HG02623 (cell line): ENCODE results near the gene MAGI3.
"Not testable (repeated sequence)": the region's sequence is repeated elsewhere in the genome, so short reads cannot be mapped to it uniquely, and the experiment has no call there.

Experiments
- ATAC-seq: cut with Tn5 transposase; IDR thresholded peaks from one replicate; pipeline ENCODE4 v1.9.1; 2021; ENCODE audit warnings: moderate library complexity; ENCODE audit not compliant: unreplicated experiment

The MAGI3 gene

DNA sequence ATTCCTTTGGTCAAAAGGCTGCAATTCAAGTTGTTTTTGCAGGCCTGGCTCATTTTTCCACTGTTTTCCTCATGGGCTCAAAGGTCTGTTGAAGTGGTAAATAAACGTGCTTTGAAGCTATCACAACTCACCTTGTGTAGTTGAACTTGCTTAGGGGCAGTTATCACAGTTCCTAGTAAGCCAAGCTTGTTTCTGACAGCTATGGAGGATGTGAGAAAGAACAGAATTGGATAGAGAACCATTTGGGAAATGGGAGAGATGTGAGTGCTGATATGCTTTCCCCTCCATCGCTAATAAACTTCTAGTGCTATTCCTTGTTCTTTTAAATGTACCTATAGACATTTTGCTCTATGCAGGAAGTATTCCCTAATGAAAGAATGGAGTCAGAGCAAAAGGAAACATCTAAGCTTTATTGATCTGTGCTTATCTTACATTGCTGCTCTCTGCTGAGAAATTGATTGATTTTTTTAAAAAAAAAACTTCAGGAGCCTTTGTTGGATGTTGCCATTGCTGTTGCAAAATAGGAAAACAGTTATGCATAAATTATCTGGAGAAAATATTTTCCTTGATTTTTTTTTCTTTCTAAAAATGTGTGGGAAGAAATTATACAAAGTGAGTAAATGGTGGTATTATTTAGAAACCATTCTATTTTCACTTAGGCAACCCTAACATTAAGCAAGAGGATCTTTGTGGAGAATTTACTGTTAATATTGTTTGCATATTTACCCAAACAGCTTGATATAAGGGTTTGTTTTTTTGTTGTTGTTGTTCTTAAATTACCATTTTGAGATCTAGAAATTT lies 118.2 kb downstream of the MAGI3 start:
- no peak for ATAC-seq

DNA sequence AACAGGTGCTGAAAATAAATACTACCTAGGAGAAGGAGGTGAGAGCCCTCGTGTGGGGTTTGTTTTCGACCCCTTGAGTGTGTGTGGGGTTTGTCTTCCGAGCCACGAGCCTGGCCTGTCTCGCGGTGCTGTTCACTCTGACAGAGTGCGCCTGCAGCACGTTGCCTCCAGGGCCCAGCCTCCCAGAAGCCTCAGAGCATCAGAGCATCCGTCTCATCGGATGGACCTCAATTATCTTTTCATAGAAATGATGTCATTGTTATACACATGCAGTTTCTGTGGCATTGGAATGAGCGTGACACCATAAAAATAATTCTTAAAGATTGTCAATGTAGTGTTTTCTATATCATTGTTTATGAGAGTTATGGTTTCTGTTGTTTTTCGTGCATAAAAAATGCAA lies 119.5 kb downstream of the MAGI3 start:
- ATAC-seq, result not testable (repeated sequence)

- ATAC-seq, result no peak
Observed at GRCh38 chr1:113511269-113511668, 121.0 kb downstream of the MAGI3 start.

- no peak for ATAC-seq
Observed at GRCh38 chr1:113515498-113515897, 125.2 kb downstream of the MAGI3 start.

DNA sequence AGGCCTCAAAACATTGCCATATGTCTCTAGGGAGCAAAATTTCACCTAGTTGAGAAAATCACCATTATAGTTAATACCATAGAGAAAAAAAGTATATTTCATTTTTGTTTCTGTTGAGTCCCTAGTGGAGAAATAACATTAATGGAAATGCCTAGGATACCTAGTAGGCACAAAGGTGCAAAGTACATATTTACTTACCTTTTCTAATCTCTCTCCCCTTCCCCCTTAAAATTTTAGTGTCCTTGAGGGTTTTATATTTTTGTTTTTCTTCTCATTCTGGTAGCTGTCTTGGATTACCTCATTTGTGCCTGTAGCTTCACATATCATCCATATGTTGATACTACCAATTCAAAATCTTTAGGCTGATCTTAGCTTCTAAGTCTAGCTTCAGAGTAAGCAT lies 127.0 kb downstream of the MAGI3 start:
- no peak for ATAC-seq

GRCh38 chr1:113517983-113518382 lies 127.7 kb downstream of the MAGI3 start:
- ATAC-seq, result no peak

DNA sequence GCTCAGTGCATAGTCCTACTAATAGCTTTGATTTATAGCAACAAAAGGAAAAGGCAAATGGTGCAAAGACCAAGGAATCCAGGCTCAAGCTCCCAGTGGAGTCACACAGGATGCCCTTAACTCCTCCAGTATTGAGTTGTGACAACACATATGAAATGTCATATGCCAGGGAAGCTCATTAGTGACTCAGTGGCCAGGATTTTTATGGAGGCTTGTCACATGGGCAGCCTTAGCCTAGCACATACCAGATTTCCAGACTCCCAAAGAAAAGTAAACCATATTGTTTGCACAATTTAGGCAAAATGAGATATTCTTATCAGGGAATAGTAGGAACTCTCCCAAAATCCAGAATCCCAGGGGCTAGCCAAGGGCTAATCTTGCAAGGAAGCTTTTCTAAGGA lies 129.2 kb downstream of the MAGI3 start:
- no peak for ATAC-seq

DNA sequence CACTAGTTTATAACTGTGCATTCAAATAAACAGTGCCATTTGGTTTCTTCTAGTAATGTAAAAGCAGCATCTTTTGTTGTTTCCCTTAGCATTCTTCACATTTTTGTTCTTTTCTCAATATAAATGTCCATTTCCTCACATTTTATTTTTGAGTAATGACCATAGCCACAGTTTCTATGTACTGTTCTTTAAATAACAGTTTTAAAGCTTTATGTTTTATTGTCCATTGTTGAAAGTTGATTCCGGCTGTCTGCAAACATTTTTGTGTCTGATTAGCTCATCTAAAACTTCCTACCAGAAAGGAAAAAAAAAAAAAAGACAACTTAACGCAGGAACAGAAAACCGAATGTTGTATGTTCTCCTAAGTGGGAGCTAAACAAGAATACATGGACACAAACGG lies 139.7 kb downstream of the MAGI3 start:
- no peak for ATAC-seq

DNA sequence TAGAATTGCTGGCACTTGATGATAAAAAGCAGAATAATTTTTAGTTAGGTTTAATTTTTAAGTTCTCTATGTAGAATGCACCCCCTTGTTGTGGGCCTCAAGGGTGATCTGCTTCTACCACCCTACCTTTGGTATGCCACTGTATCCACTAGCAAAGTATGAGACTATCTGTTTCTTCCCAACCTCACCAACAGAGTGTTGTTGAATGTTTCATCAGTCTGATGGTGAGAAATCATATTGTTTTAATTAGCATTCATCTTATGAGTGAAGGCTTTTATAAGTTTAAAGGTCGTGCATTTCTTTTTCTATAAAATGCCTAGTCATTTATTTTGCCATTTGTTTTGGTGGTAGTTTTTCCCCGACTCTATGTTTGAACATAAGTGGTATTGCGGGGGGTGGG lies 141.0 kb downstream of the MAGI3 start:
- no peak for ATAC-seq

- ATAC-seq, result no peak
Observed at GRCh38 chr1:113533061-113533460, 142.7 kb downstream of the MAGI3 start.

DNA sequence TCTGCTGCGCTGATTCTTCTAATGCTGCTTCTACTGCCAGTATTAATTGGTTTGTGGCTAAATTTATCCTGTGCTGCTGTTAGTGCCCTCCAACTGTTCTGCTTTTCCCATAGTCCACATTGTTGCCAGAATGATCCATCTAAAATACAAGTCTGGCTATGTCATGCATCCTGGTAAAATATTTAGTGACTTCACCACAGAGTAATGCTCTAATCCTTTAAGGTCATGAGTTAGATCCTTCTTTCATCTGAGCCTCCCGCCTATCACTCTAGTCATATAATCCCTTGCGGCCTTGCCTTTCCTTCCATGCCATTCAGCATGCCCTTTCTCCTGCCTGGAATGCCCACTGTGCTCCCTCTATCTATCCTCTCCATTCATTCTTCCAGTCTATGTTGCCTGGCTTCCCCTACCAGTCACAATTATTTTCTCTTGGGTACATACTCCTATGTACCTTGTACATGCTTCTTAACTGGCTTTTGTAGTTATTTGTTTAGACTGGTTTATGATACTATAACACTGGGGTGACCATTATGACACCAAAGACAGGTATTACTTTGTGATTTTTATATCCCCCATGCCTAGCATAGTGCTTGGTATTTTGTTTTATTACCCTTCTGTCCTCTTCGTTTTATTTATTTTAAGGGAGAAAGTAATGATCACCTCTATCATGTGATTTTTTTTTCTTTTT lies 144.0 kb downstream of the MAGI3 start:
- no peak for ATAC-seq

GRCh38 chr1:113534875-113535274 lies 144.6 kb downstream of the MAGI3 start:
- ATAC-seq, result no peak

DNA sequence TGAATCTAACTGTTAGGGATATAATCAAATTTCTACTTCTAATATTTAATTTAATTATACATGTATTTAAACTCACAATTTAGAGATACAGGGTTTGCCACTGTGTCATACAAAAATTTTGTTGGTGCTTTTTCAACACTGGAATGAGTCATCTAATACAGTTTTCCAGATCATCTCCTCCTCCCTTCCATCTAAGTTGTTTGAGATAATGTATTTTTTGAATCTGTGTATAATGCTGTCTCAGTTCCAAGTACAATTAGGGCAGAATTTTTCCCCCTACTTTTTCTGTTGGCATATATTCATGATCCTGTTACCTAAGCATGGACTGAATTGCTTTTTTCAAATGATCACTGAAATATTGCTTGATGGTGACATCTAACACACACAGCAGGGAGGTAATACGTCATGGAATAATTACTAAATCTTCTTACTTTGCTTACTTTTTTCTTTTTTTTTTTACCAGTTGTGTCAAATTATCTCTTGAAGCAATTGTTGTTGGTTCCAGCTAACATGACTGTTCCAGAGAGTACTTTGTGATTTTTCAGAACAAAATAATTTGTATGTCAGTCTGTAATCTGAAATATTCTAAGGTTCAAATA lies 146.0 kb downstream of the MAGI3 start:
- no peak for ATAC-seq

- ATAC-seq, result no peak
Observed at GRCh38 chr1:113538225-113538624, 147.9 kb downstream of the MAGI3 start.

DNA sequence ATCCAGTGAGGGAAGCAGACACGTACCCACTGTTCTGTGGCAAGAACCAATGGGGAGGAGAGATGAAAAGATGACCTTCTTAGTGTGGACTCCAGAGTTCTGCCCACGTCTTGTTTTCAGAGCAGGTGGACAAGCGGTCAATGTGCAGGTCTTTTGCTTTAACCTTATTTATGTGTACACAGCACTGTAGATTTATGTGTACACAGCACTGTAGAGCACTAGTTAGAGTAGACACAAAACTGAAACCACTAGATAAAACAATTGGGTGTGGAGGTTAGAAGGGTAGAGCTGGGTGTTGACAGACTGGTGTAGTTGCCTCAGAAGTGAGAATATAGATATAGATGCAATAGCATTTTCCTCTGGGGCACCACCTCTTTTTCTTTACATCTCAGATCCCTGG lies 150.0 kb downstream of the MAGI3 start:
- ATAC-seq, result no peak

DNA sequence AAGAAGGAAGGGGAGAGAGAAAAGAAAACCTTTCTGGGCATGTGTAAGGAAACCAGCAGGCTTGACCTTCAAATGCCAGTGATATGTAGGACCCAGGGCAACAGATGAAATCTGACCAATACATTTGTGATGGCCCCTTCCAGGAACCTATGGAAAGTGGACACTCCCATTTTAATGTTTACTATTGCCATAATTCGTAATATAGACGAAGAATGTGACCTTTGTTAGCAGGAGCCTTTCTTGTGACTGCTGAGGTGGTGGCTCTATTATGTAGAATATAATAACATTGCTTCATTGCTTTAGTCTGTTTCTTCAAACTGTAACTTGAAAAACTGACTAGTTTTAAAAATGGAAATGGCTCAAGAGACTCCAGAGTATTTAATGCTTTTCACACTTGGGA lies 150.8 kb downstream of the MAGI3 start:
- ATAC-seq, result no peak

DNA sequence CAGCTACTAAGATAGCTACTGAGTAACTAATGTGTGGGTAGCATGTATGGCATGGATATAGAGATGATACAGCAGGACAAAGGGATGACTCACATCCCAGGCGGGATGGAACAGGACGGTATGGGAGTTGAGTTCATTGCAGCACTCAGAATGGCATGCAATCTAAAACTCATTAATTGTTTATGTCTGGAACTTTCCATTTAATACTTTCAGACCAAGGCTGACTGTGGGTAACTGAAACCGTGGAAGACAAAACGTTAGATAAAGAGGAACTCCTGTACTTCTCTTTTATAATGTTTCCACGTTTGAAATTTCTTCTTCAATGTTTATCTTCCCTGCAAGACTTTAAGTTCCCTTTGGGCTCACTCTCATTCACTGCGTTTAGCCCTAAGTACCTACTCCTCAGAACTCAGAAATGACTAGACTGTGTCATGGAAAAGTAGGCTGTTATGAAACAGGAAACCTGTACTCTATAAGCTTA lies 151.9 kb downstream of the MAGI3 start:
- ATAC-seq, result no peak

DNA sequence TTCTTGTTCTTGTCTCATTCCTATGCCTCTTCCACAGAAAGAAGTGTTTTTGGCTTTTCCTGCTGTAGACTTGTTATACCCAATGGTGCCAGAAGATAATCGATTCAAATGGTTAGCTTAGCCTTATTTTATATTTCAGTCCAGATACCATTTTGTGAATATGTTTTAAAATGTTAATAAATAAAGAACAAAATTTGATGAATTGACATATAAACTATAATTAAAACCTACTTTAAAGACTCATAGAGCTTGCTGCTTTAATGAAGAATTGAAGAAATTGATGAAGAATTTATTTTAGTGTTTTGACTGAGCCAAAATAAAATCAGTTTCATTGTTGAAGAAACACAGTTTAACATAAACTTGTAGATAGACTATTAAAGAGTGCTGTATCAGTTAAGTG lies 152.8 kb downstream of the MAGI3 start:
- no peak for ATAC-seq

GRCh38 chr1:113545210-113545609 lies 154.9 kb downstream of the MAGI3 start:
- no peak for ATAC-seq

DNA sequence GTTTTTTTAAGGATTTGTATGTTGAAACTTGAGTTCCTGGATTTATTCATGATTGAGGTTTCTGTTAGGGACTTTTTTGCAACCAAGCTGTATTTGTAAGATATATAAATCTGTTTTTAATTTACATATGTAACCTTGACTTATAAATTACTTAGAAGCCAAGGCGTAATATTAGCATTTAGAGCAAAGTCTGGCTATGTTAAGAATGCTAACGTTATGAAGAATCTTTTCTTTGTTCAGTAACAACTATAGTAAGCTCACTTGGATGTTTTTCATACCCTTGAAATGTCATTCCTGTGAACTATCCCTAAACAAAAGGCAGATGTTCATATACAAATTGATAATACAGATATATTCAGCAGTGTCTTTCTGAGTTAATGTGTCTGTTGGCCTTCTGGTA lies 155.3 kb downstream of the MAGI3 start:
- ATAC-seq, result no peak

- no peak for ATAC-seq
Observed at GRCh38 chr1:113551728-113552127, 161.4 kb downstream of the MAGI3 start.

DNA sequence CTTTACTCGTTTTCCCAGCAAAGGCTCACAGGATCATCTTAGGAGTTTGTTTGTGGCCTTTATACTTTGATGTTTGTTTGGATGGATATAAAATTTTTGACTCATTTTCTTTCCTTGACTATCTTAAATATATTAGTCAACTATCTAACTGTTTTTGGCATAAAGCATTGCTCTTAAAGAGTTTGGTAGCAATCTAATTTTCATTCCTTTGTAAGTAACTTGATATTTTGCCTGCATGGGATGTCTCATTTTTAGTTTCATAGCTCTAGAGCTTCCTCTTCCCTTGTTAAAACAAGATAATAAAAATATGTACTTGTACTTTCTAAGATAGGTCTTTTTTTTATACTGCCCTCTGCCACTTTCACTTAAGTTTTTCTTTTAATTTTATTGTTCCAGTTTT lies 161.9 kb downstream of the MAGI3 start:
- no peak for ATAC-seq
